HL-60 (cell line): ENCODE results near the gene GRM5.

Experiments used
- GABPA ChIP-seq: IDR thresholded peaks from 2 replicates; pipeline ENCODE4 v1.6.1; 2012; ENCODE audit warnings: low read depth
- POLR2AphosphoS5 ChIP-seq: IDR thresholded peaks from 2 replicates; pipeline ENCODE4 v1.6.1; 2012; ENCODE audit warnings: low read depth
- SPI1 ChIP-seq: IDR thresholded peaks from 2 replicates; pipeline ENCODE4 v1.6.1; 2012; ENCODE audit warnings: low read depth, mild to moderate bottlenecking, borderline replicate concordance
- TF ChIP-seq, protein P1 (sequence below): IDR thresholded peaks from one replicate; pipeline ENCODE4 v1.5.1; 2011; ENCODE audit warnings: low read length, control low read depth, inconsistent platforms; ENCODE audit not compliant: insufficient read depth
- TF ChIP-seq, protein P2 (sequence below): IDR thresholded peaks from 2 replicates; pipeline ENCODE4 v1.6.1; 2012; ENCODE audit warnings: low read depth; ENCODE audit not compliant: insufficient replicate concordance

DNA sequence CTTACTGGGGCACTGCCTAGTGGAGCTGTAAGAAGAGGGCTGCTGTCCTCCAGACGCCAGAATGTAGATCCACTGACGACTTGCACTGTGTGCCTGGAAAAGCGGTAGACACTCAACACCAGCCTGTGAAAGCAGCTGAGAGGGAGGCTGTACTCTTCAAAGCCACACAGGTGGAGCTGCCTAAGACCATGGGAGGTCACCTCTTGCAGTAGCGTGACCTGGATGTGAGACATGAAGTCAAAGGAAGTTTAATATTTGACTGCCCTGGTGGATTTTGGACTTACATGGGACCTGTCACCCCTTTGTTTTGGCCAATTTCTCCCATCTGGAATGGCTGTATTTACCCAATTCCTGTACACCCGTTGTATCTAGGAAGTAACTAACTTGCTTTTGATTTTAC, 531.6 kb downstream of the GRM5 start:
- TF ChIP-seq, protein P1, sequence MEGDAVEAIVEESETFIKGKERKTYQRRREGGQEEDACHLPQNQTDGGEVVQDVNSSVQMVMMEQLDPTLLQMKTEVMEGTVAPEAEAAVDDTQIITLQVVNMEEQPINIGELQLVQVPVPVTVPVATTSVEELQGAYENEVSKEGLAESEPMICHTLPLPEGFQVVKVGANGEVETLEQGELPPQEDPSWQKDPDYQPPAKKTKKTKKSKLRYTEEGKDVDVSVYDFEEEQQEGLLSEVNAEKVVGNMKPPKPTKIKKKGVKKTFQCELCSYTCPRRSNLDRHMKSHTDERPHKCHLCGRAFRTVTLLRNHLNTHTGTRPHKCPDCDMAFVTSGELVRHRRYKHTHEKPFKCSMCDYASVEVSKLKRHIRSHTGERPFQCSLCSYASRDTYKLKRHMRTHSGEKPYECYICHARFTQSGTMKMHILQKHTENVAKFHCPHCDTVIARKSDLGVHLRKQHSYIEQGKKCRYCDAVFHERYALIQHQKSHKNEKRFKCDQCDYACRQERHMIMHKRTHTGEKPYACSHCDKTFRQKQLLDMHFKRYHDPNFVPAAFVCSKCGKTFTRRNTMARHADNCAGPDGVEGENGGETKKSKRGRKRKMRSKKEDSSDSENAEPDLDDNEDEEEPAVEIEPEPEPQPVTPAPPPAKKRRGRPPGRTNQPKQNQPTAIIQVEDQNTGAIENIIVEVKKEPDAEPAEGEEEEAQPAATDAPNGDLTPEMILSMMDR, result no peak
- TF ChIP-seq, protein P2, sequence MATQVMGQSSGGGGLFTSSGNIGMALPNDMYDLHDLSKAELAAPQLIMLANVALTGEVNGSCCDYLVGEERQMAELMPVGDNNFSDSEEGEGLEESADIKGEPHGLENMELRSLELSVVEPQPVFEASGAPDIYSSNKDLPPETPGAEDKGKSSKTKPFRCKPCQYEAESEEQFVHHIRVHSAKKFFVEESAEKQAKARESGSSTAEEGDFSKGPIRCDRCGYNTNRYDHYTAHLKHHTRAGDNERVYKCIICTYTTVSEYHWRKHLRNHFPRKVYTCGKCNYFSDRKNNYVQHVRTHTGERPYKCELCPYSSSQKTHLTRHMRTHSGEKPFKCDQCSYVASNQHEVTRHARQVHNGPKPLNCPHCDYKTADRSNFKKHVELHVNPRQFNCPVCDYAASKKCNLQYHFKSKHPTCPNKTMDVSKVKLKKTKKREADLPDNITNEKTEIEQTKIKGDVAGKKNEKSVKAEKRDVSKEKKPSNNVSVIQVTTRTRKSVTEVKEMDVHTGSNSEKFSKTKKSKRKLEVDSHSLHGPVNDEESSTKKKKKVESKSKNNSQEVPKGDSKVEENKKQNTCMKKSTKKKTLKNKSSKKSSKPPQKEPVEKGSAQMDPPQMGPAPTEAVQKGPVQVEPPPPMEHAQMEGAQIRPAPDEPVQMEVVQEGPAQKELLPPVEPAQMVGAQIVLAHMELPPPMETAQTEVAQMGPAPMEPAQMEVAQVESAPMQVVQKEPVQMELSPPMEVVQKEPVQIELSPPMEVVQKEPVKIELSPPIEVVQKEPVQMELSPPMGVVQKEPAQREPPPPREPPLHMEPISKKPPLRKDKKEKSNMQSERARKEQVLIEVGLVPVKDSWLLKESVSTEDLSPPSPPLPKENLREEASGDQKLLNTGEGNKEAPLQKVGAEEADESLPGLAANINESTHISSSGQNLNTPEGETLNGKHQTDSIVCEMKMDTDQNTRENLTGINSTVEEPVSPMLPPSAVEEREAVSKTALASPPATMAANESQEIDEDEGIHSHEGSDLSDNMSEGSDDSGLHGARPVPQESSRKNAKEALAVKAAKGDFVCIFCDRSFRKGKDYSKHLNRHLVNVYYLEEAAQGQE, result no peak
- TF ChIP-seq SPI1 (no peak), POLR2AphosphoS5 (no peak), GABPA (no peak)
